ENCODE data around the gene ERCC4. TPM values are rescaled to one million over a fixed set of nuclear protein-coding genes. Genes with fewer than 3 reads are reported as not detected.
A peak's percentile ranks its signal among the peaks of the same experiment; 100 is the strongest.

ERCC4 gene
- total RNA-seq, 1 experiment from 2014 or later, result 18.2 TPM

DNA sequence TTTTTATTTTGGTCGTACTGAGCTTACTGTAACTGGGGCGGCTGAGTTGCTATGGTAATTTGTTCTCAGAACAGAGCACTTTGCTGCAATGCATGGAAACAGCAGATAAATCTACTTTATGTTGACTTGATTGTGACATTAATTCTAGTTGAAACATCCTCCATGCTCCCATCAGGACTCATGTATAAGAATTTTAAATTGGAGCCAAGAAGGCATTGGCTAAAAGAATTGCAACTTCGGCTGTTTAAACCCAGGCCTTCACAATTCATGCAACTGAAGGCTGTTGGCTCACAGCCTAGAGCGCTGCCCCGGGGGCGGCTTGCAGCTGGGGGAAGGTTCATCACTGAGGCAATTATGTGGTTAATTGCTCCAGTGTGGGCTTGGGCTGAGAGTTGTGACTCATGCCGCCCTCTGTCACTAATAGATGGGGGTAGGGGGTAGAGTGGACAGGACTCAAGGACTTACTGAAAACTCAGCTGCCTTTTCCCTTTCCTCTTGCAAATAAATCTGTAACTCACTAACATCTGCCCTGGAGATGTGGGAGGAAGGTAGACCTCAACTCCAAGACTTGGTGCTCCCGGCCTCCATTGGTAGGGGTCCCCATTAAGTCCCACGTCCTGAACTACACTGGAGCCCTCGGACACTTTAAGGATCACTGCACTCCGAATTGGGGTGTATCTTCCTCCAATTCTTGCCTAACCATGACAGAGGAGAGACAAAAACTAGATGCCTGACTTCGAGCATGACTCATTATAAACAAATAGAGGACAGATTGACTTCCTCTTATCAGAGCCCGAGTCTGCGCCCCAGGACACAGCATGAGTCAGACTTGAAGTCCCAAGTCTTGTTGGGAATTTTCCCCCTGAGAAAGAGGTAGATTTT is 37.5 kb downstream of the ERCC4 start:
- no peaks in the 10 kb centered on the region for H3K9me3 ChIP-seq (ENCODE audit: low read length)
- H3K9me2 ChIP-seq (replicated peaks; ENCODE audit: insufficient read depth, low read length), result no peaks in the 10 kb centered on the region
- H2AFZ ChIP-seq (ENCODE audit: low read length), result peak overlapping the region; percentile 79
- no peaks in the 10 kb centered on the region for H3K79me2 ChIP-seq (ENCODE audit: low read length)
- H3K9ac ChIP-seq (ENCODE audit: low read length), result peak overlapping the region; percentile 42
- H3K36me3 ChIP-seq (ENCODE audit: insufficient read depth, low read length), result no peaks in the 10 kb centered on the region
- peak overlapping the region; percentile 64 for H3K4me2 ChIP-seq (ENCODE audit: low read depth, low read length, poor library complexity, severe bottlenecking)
- H3K27me3 ChIP-seq (ENCODE audit: low read length), result no peaks in the 10 kb centered on the region
- H3K4me1 ChIP-seq (ENCODE audit: low read length), result peaks cover 32% of the 10 kb centered on the region
- no peaks in the 10 kb centered on the region for H4K20me1 ChIP-seq (ENCODE audit: insufficient read depth, low read depth, low read length)
- no peak overlapping the region for H3K27ac ChIP-seq (ENCODE audit: low read length)
- peak overlapping the region; percentile 48 for H3K4me3 ChIP-seq (ENCODE audit: low read length)
- DNase-seq, result peak; percentile 72

DNA sequence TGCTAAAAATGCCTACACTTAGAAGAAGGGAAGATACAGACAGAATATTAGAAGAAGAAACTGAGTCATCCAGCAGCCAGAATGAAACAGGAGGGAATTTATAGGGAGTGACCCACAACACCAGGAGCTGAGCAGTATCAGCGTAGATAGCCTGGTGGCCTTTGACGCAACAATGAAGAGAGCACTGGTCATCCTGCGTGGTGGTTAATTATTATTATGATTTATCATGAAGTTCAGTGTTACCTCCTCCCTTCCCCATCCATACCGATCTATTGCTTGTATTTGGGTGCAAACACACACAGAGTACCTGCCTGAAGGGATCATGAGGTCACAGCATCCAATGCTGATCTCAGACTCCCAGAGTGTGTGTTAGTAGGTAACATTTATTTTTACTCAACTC is 38.5 kb downstream of the ERCC4 start:
- Histone ChIP-seq H3K9ac (ENCODE audit: low read length) (no peak overlapping the region), H3K27ac (ENCODE audit: low read length) (no peak overlapping the region), H3K79me2 (ENCODE audit: low read length) (no peaks in the 10 kb centered on the region), H2AFZ (ENCODE audit: low read length) (no peak overlapping the region), H3K4me2 (ENCODE audit: low read depth, low read length, poor library complexity, severe bottlenecking) (no peak overlapping the region), H3K27me3 (ENCODE audit: low read length) (no peaks in the 10 kb centered on the region), H3K4me3 (ENCODE audit: low read length) (no peak overlapping the region), H3K36me3 (ENCODE audit: insufficient read depth, low read length) (no peaks in the 10 kb centered on the region), H3K4me1 (ENCODE audit: low read length) (peaks cover 30% of the 10 kb centered on the region), H4K20me1 (ENCODE audit: insufficient read depth, low read depth, low read length) (no peaks in the 10 kb centered on the region), H3K9me3 (ENCODE audit: low read length) (no peaks in the 10 kb centered on the region), H3K9me2 (replicated peaks; ENCODE audit: insufficient read depth, low read length) (no peaks in the 10 kb centered on the region)
- no peak for DNase-seq

- no peaks in the 10 kb centered on the region for H3K27me3 ChIP-seq (ENCODE audit: low read length)
- no peak overlapping the region for H2AFZ ChIP-seq (ENCODE audit: low read length)
- no peaks in the 10 kb centered on the region for H3K9me3 ChIP-seq (ENCODE audit: low read length)
Measured at GRCh38 chr16:13959626-13960025, 39.7 kb downstream of the ERCC4 start.

GRCh38 chr16:13961099-13961811 is 41.3 kb downstream of the ERCC4 start:
- Histone ChIP-seq H3K27me3 (ENCODE audit: low read length) (no peaks in the 10 kb centered on the region), H4K20me1 (ENCODE audit: insufficient read depth, low read depth, low read length) (no peaks in the 10 kb centered on the region), H3K4me1 (ENCODE audit: low read length) (peaks cover 21% of the 10 kb centered on the region), H2AFZ (ENCODE audit: low read length) (no peak overlapping the region), H3K9me3 (ENCODE audit: low read length) (no peaks in the 10 kb centered on the region), H3K27ac (ENCODE audit: low read length) (no peak overlapping the region), H3K9ac (ENCODE audit: low read length) (no peak overlapping the region), H3K4me3 (ENCODE audit: low read length) (no peak overlapping the region), H3K4me2 (ENCODE audit: low read depth, low read length, poor library complexity, severe bottlenecking) (no peak overlapping the region), H3K79me2 (ENCODE audit: low read length) (no peaks in the 10 kb centered on the region), H3K36me3 (ENCODE audit: insufficient read depth, low read length) (no peaks in the 10 kb centered on the region), H3K9me2 (replicated peaks; ENCODE audit: insufficient read depth, low read length) (no peaks in the 10 kb centered on the region)
- no peak for DNase-seq

More at GRCh38 chr16:13959626-13960025, 39.7 kb downstream of the ERCC4 start:
- H3K4me2 ChIP-seq (ENCODE audit: low read depth, low read length, poor library complexity, severe bottlenecking), result no peak overlapping the region
- DNase-seq, result no peak
- no peaks in the 10 kb centered on the region for H3K79me2 ChIP-seq (ENCODE audit: low read length)
- H3K4me1 ChIP-seq (ENCODE audit: low read length), result peaks cover 26% of the 10 kb centered on the region
- H3K27ac ChIP-seq (ENCODE audit: low read length), result no peak overlapping the region
- no peaks in the 10 kb centered on the region for H3K36me3 ChIP-seq (ENCODE audit: insufficient read depth, low read length)
- H3K4me3 ChIP-seq (ENCODE audit: low read length), result no peak overlapping the region
- H3K9ac ChIP-seq (ENCODE audit: low read length), result no peak overlapping the region
- no peaks in the 10 kb centered on the region for H4K20me1 ChIP-seq (ENCODE audit: insufficient read depth, low read depth, low read length)
- H3K9me2 ChIP-seq (replicated peaks; ENCODE audit: insufficient read depth, low read length), result no peaks in the 10 kb centered on the region

GRCh38 chr16:13962232-13962631 is 42.3 kb downstream of the ERCC4 start:
- H3K9me3 ChIP-seq (ENCODE audit: low read length), result no peaks in the 10 kb centered on the region
- H3K27me3 ChIP-seq (ENCODE audit: low read length), result no peaks in the 10 kb centered on the region
- no peaks in the 10 kb centered on the region for H3K9me2 ChIP-seq (replicated peaks; ENCODE audit: insufficient read depth, low read length)
- H3K4me3 ChIP-seq (ENCODE audit: low read length), result no peak overlapping the region
- no peak overlapping the region for H2AFZ ChIP-seq (ENCODE audit: low read length)
- H3K27ac ChIP-seq (ENCODE audit: low read length), result no peak overlapping the region
- H3K4me1 ChIP-seq (ENCODE audit: low read length), result peaks cover 11% of the 10 kb centered on the region
- no peak overlapping the region for H3K9ac ChIP-seq (ENCODE audit: low read length)
- no peaks in the 10 kb centered on the region for H4K20me1 ChIP-seq (ENCODE audit: insufficient read depth, low read depth, low read length)
- no peak for DNase-seq
- no peak overlapping the region for H3K4me2 ChIP-seq (ENCODE audit: low read depth, low read length, poor library complexity, severe bottlenecking)
- no peaks in the 10 kb centered on the region for H3K36me3 ChIP-seq (ENCODE audit: insufficient read depth, low read length)
- no peaks in the 10 kb centered on the region for H3K79me2 ChIP-seq (ENCODE audit: low read length)

- H3K79me2 ChIP-seq (ENCODE audit: low read length), result no peaks in the 10 kb centered on the region
- no peaks in the 10 kb centered on the region for H3K9me3 ChIP-seq (ENCODE audit: low read length)
- no peaks in the 10 kb centered on the region for H3K4me1 ChIP-seq (ENCODE audit: low read length)
- no peaks in the 10 kb centered on the region for H4K20me1 ChIP-seq (ENCODE audit: insufficient read depth, low read depth, low read length)
- DNase-seq, result no peak
- no peaks in the 10 kb centered on the region for H3K27me3 ChIP-seq (ENCODE audit: low read length)
- no peaks in the 10 kb centered on the region for H3K36me3 ChIP-seq (ENCODE audit: insufficient read depth, low read length)
- no peak overlapping the region for H3K27ac ChIP-seq (ENCODE audit: low read length)
- H3K9ac ChIP-seq (ENCODE audit: low read length), result no peak overlapping the region
- no peaks in the 10 kb centered on the region for H3K9me2 ChIP-seq (replicated peaks; ENCODE audit: insufficient read depth, low read length)
- H3K4me3 ChIP-seq (ENCODE audit: low read length), result no peak overlapping the region
- no peak overlapping the region for H3K4me2 ChIP-seq (ENCODE audit: low read depth, low read length, poor library complexity, severe bottlenecking)
- H2AFZ ChIP-seq (ENCODE audit: low read length), result no peak overlapping the region
Measured at GRCh38 chr16:13968835-13969234, 48.9 kb downstream of the ERCC4 start.

- no peak for DNase-seq
- no peak overlapping the region for H3K4me2 ChIP-seq (ENCODE audit: low read depth, low read length, poor library complexity, severe bottlenecking)
- no peaks in the 10 kb centered on the region for H3K4me1 ChIP-seq (ENCODE audit: low read length)
- H3K79me2 ChIP-seq (ENCODE audit: low read length), result no peaks in the 10 kb centered on the region
- H3K27me3 ChIP-seq (ENCODE audit: low read length), result no peaks in the 10 kb centered on the region
- H3K27ac ChIP-seq (ENCODE audit: low read length), result no peak overlapping the region
- no peak overlapping the region for H3K4me3 ChIP-seq (ENCODE audit: low read length)
- no peaks in the 10 kb centered on the region for H3K36me3 ChIP-seq (ENCODE audit: insufficient read depth, low read length)
- H2AFZ ChIP-seq (ENCODE audit: low read length), result no peak overlapping the region
- no peaks in the 10 kb centered on the region for H3K9me2 ChIP-seq (replicated peaks; ENCODE audit: insufficient read depth, low read length)
- H4K20me1 ChIP-seq (ENCODE audit: insufficient read depth, low read depth, low read length), result no peaks in the 10 kb centered on the region
- H3K9ac ChIP-seq (ENCODE audit: low read length), result no peak overlapping the region
- H3K9me3 ChIP-seq (ENCODE audit: low read length), result no peaks in the 10 kb centered on the region
Measured at GRCh38 chr16:13969711-13970110, 49.8 kb downstream of the ERCC4 start.

- no peak for DNase-seq
- Histone ChIP-seq H3K27ac (ENCODE audit: low read length) (no peak overlapping the region), H4K20me1 (ENCODE audit: insufficient read depth, low read depth, low read length) (no peaks in the 10 kb centered on the region), H3K9me3 (ENCODE audit: low read length) (no peaks in the 10 kb centered on the region), H3K4me3 (ENCODE audit: low read length) (no peak overlapping the region), H3K79me2 (ENCODE audit: low read length) (no peaks in the 10 kb centered on the region), H3K4me1 (ENCODE audit: low read length) (no peaks in the 10 kb centered on the region), H3K9ac (ENCODE audit: low read length) (no peak overlapping the region), H3K9me2 (replicated peaks; ENCODE audit: insufficient read depth, low read length) (no peaks in the 10 kb centered on the region), H3K27me3 (ENCODE audit: low read length) (no peaks in the 10 kb centered on the region), H2AFZ (ENCODE audit: low read length) (no peak overlapping the region), H3K36me3 (ENCODE audit: insufficient read depth, low read length) (no peaks in the 10 kb centered on the region), H3K4me2 (ENCODE audit: low read depth, low read length, poor library complexity, severe bottlenecking) (no peak overlapping the region)
Measured at GRCh38 chr16:13970708-13971422, 50.9 kb downstream of the ERCC4 start.

Measured in Karpas-422 (cell line).